Measurements from ENCODE around the gene ANKH.

The ANKH gene

GRCh38 chr5:14662721-14663260, 208.8 kb downstream of the ANKH start:
- TF ChIP-seq, protein P1, sequence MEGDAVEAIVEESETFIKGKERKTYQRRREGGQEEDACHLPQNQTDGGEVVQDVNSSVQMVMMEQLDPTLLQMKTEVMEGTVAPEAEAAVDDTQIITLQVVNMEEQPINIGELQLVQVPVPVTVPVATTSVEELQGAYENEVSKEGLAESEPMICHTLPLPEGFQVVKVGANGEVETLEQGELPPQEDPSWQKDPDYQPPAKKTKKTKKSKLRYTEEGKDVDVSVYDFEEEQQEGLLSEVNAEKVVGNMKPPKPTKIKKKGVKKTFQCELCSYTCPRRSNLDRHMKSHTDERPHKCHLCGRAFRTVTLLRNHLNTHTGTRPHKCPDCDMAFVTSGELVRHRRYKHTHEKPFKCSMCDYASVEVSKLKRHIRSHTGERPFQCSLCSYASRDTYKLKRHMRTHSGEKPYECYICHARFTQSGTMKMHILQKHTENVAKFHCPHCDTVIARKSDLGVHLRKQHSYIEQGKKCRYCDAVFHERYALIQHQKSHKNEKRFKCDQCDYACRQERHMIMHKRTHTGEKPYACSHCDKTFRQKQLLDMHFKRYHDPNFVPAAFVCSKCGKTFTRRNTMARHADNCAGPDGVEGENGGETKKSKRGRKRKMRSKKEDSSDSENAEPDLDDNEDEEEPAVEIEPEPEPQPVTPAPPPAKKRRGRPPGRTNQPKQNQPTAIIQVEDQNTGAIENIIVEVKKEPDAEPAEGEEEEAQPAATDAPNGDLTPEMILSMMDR (conservative IDR thresholded peaks at IDR 0.05; ENCODE audit: low read depth, low read length): no peak
- no peak overlapping the region; the same call in 1 of the 2 replicates for H3K27ac ChIP-seq
- H2AFZ ChIP-seq (ENCODE audit: low read depth): no peak overlapping the region
- peaks cover 29% of the 10 kb centered on the region for H3K79me2 ChIP-seq (ENCODE audit: insufficient read depth, low read depth)
- peaks cover 5% of the 10 kb centered on the region; the same call in 1 of the 2 replicates for H4K20me1 ChIP-seq (ENCODE audit: insufficient read depth)
- peaks cover 35% of the 10 kb centered on the region for H3K4me1 ChIP-seq (ENCODE audit: low read depth, poor library complexity, severe bottlenecking)
- H3K4me2 ChIP-seq: peak overlapping the region; percentile 66
- peak overlapping the region; percentile 71; the same call in 1 of the 2 replicates for H3K9ac ChIP-seq
- H3K27me3 ChIP-seq (ENCODE audit: insufficient read depth, low read depth): no peaks in the 10 kb centered on the region
- H3K4me3 ChIP-seq (IDR thresholded peaks at IDR 0.05; ENCODE audit: insufficient read depth, low read depth, low read length): no peak overlapping the region
- H3K36me3 ChIP-seq (ENCODE audit: insufficient read depth): no peaks in the 10 kb centered on the region

- H3K79me2 ChIP-seq (ENCODE audit: insufficient read depth, low read depth): peaks cover 10% of the 10 kb centered on the region
- no peak overlapping the region for H3K4me2 ChIP-seq
- H3K27ac ChIP-seq: no peak overlapping the region
- H3K36me3 ChIP-seq (ENCODE audit: insufficient read depth): no peaks in the 10 kb centered on the region
- no peak overlapping the region for H3K4me3 ChIP-seq (IDR thresholded peaks at IDR 0.05; ENCODE audit: insufficient read depth, low read depth, low read length)
- H4K20me1 ChIP-seq (ENCODE audit: insufficient read depth): no peaks in the 10 kb centered on the region
- no peak overlapping the region for H3K9ac ChIP-seq
- TF ChIP-seq, protein P1 (conservative IDR thresholded peaks at IDR 0.05; ENCODE audit: low read depth, low read length): no peak
- H3K4me1 ChIP-seq (ENCODE audit: low read depth, poor library complexity, severe bottlenecking): peaks cover 16% of the 10 kb centered on the region
- no peaks in the 10 kb centered on the region for H3K27me3 ChIP-seq (ENCODE audit: insufficient read depth, low read depth)
- H2AFZ ChIP-seq (ENCODE audit: low read depth): no peak overlapping the region
Measured at GRCh38 chr5:14660833-14661232, 210.7 kb downstream of the ANKH start.

GRCh38 chr5:14659821-14660607, 211.6 kb downstream of the ANKH start:
- no peak overlapping the region for H2AFZ ChIP-seq (ENCODE audit: low read depth)
- H3K36me3 ChIP-seq (ENCODE audit: insufficient read depth): no peaks in the 10 kb centered on the region
- H3K9ac ChIP-seq: no peak overlapping the region
- H3K4me3 ChIP-seq (IDR thresholded peaks at IDR 0.05; ENCODE audit: insufficient read depth, low read depth, low read length): no peak overlapping the region
- H4K20me1 ChIP-seq (ENCODE audit: insufficient read depth): no peaks in the 10 kb centered on the region
- H3K4me2 ChIP-seq: no peak overlapping the region
- no peak overlapping the region for H3K27ac ChIP-seq
- no peaks in the 10 kb centered on the region for H3K27me3 ChIP-seq (ENCODE audit: insufficient read depth, low read depth)
- H3K4me1 ChIP-seq (ENCODE audit: low read depth, poor library complexity, severe bottlenecking): peaks cover 11% of the 10 kb centered on the region
- peaks cover 2% of the 10 kb centered on the region for H3K79me2 ChIP-seq (ENCODE audit: insufficient read depth, low read depth)
- TF ChIP-seq, protein P1 (conservative IDR thresholded peaks at IDR 0.05; ENCODE audit: low read depth, low read length): no peak

- Histone ChIP-seq H3K4me1 (ENCODE audit: low read depth, poor library complexity, severe bottlenecking) (no peaks in the 10 kb centered on the region), H3K79me2 (ENCODE audit: insufficient read depth, low read depth) (no peaks in the 10 kb centered on the region), H3K27me3 (ENCODE audit: insufficient read depth, low read depth) (no peaks in the 10 kb centered on the region), H4K20me1 (ENCODE audit: insufficient read depth) (no peaks in the 10 kb centered on the region), H3K27ac (no peak overlapping the region), H3K9ac (no peak overlapping the region), H3K4me2 (no peak overlapping the region), H3K36me3 (ENCODE audit: insufficient read depth) (no peaks in the 10 kb centered on the region), H3K4me3 (IDR thresholded peaks at IDR 0.05; ENCODE audit: insufficient read depth, low read depth, low read length) (no peak overlapping the region), H2AFZ (ENCODE audit: low read depth) (no peak overlapping the region)
- TF ChIP-seq, protein P1 (conservative IDR thresholded peaks at IDR 0.05; ENCODE audit: low read depth, low read length): no peak
Measured at GRCh38 chr5:14656898-14657297, 214.7 kb downstream of the ANKH start.

Data from KMS-11 (cell line).